H1 (cell line): ENCODE results near the gene S100PBP. TPM values are rescaled to one million over a fixed set of nuclear protein-coding genes. Genes with fewer than 3 reads are reported as not detected.

Source experiments
- CTCF ChIA-PET: fragments of 300-600 bp; sonication (Branson Sonifier 250); formaldehyde crosslinking; loops from one replicate; lab custom pipeline; 2021; ENCODE audit not compliant: partially characterized antibody; lab: Charles Lee
- POLR2A ChIA-PET: fragments of 300-600 bp; sonication (Branson Sonifier 250); formaldehyde crosslinking; loops from one replicate; lab custom pipeline; 2021; ENCODE audit warnings: inconsistent platforms; ENCODE audit not compliant: partially characterized antibody; lab: Charles Lee
- DNase-seq, 2 experiments: peaks; one replicate each; pipeline versions ENCODE4 v3.0.0 to v3.0.0-alpha.2; 2010 to 2022; ENCODE audit warnings: low spot score in 2 of 2, low read depth in 1 of 2, mixed read lengths in 1 of 2
- FAIRE-seq: peaks from 2 replicates; lab custom pipeline; 2011; peaks lifted over from hg19 to GRCh38; lab: Jason Lieb, UNC
- H2AFZ ChIP-seq: 2 replicates; pipeline ENCODE4 v1.8.1; 2012; ENCODE audit warnings: low read length, inconsistent platforms
- H2AK5ac ChIP-seq: 2 replicates; pipeline ENCODE4 v1.6.1; 2013; ENCODE audit warnings: low read depth, low read length
- H2BK120ac ChIP-seq: replicated peaks from 2 replicates; pipeline ENCODE3; 2013; ENCODE audit warnings: low read depth, low read length, inconsistent platforms
- H2BK12ac ChIP-seq: 2 replicates; pipeline ENCODE4 v1.6.1; 2013; ENCODE audit warnings: low read depth, low read length
- H2BK15ac ChIP-seq: 2 replicates; pipeline ENCODE4 v1.6.1; 2013; ENCODE audit warnings: low read length
- H2BK20ac ChIP-seq: 2 replicates; pipeline ENCODE4 v1.6.1; 2013; ENCODE audit warnings: low read length
- H2BK5ac ChIP-seq: 2 replicates; pipeline ENCODE4 v1.6.1; 2013; ENCODE audit warnings: low read depth, low read length
- H3K14ac ChIP-seq: 2 replicates; pipeline ENCODE4 v1.6.1; 2013; ENCODE audit warnings: inconsistent platforms; ENCODE audit not compliant: insufficient read length
- H3K18ac ChIP-seq: 2 replicates; pipeline ENCODE4 v1.6.1; 2013; ENCODE audit warnings: low read length; ENCODE audit errors: extremely low read depth
- H3K23ac ChIP-seq: 2 replicates; pipeline ENCODE4 v1.6.1; 2013; ENCODE audit warnings: inconsistent platforms; ENCODE audit not compliant: insufficient read length
- H3K23me2 ChIP-seq: 2 replicates; pipeline ENCODE4 v1.6.1; 2013; ENCODE audit warnings: low read depth, low read length
- H3K27ac ChIP-seq: 2 replicates; pipeline ENCODE4 v1.6.1; 2011; ENCODE audit warnings: low read depth, low read length, inconsistent platforms
- H3K27me3 ChIP-seq, 4 experiments: replicated peaks in 1 of 4; 1 replicate in 1 of 4; 2 replicates in 3 of 4; pipeline versions ENCODE4 v1.6.1 to v1.8.1; 2011 to 2013; ENCODE audit warnings: low read length in 3 of 4, mild to moderate bottlenecking in 3 of 4, inconsistent platforms in 2 of 4, mixed read lengths in 2 of 4, moderate library complexity in 1 of 4; ENCODE audit not compliant: control insufficient read depth in 3 of 4, insufficient read depth in 3 of 4; ENCODE audit errors: extremely low read depth in 1 of 4
- H3K36me3 ChIP-seq, 4 experiments: 2 replicates each; pipeline versions ENCODE4 v1.6.1 to v1.8.1; 2011 to 2013; ENCODE audit warnings: mild to moderate bottlenecking in 4 of 4, low read length in 3 of 4, moderate library complexity in 2 of 4, control low read depth in 1 of 4, inconsistent platforms in 1 of 4; ENCODE audit not compliant: insufficient read depth in 4 of 4, control insufficient read depth in 2 of 4
- H3K4ac ChIP-seq: replicated peaks from 2 replicates; pipeline ENCODE3; 2013; ENCODE audit warnings: low read length, low read depth, mixed read lengths, inconsistent platforms; ENCODE audit not compliant: insufficient read length
- H3K4me1 ChIP-seq, 4 experiments: replicated peaks in 1 of 4; 1 replicate in 1 of 4; 2 replicates in 3 of 4; pipeline versions ENCODE4 v1.6.1 to v1.8.1; 2011 to 2013; ENCODE audit warnings: low read length in 3 of 4, inconsistent platforms in 2 of 4, mixed read lengths in 1 of 4; ENCODE audit not compliant: insufficient read depth in 4 of 4, control insufficient read depth in 3 of 4
- H3K4me2 ChIP-seq, 2 experiments: 2 replicates each; pipeline versions ENCODE4 v1.6.1 to v1.8.1; 2011 to 2013; ENCODE audit warnings: low read depth in 2 of 2, low read length in 2 of 2, control low read depth in 1 of 2, inconsistent platforms in 1 of 2, mild to moderate bottlenecking in 1 of 2; ENCODE audit not compliant: insufficient read depth in 1 of 2
- H3K4me3 ChIP-seq, 4 experiments: fragments of 200-600, 300-600 bp in 1 of 4; sonication (generic), shearing (Covaris generic), sonication (Bioruptor Twin) in 1 of 4; 2 replicates each; pipeline versions ENCODE4 v1.5.1 to v1.8.1; 2011 to 2016; ENCODE audit warnings: low read length in 4 of 4, low read depth in 3 of 4, control low read depth in 2 of 4, inconsistent platforms in 2 of 4, mild to moderate bottlenecking in 2 of 4, mixed read lengths in 1 of 4, moderate library complexity in 1 of 4; ENCODE audit not compliant: insufficient read depth in 2 of 4; ENCODE audit errors: extremely low read depth in 1 of 4
- H3K56ac ChIP-seq: replicated peaks from 2 replicates; pipeline ENCODE3; 2013; ENCODE audit warnings: low read depth, mild to moderate bottlenecking, mixed read lengths, low read length, inconsistent platforms; ENCODE audit not compliant: insufficient read length
- H3K79me1 ChIP-seq: 2 replicates; pipeline ENCODE4 v1.6.1; 2013; ENCODE audit warnings: low read depth, low read length, control low read depth
- H3K79me2 ChIP-seq, 2 experiments: 2 replicates each; pipeline versions ENCODE4 v1.6.1 to v1.8.1; 2012 to 2013; ENCODE audit warnings: low read length in 2 of 2, mild to moderate bottlenecking in 2 of 2, inconsistent platforms in 1 of 2; ENCODE audit not compliant: insufficient read depth in 2 of 2, control insufficient read depth in 1 of 2
- H3K9ac ChIP-seq, 4 experiments: replicated peaks in 1 of 4; 1 replicate in 1 of 4; 2 replicates in 3 of 4; pipeline versions ENCODE4 v1.6.1 to v1.8.1; 2011 to 2013; ENCODE audit warnings: low read depth in 3 of 4, low read length in 3 of 4, control low read depth in 2 of 4, mild to moderate bottlenecking in 2 of 4, moderate library complexity in 2 of 4, inconsistent platforms in 1 of 4; ENCODE audit errors: extremely low read depth in 1 of 4
- H3K9me3 ChIP-seq, 2 experiments: 2 replicates each; pipeline versions ENCODE4 v1.6.1 to v1.8.1; 2012 to 2013; ENCODE audit warnings: mild to moderate bottlenecking in 2 of 2, moderate library complexity in 2 of 2, control low read depth in 1 of 2, inconsistent platforms in 1 of 2, low read depth in 1 of 2, low read length in 1 of 2, mixed read lengths in 1 of 2; ENCODE audit not compliant: insufficient read depth in 2 of 2
- H4K20me1 ChIP-seq, 2 experiments: replicated peaks in 1 of 2; 2 replicates each; pipeline versions ENCODE3 to v1.8.1; 2011 to 2013; ENCODE audit warnings: inconsistent platforms in 2 of 2, low read length in 2 of 2, mild to moderate bottlenecking in 1 of 2; ENCODE audit not compliant: insufficient read depth in 2 of 2, control insufficient read depth in 1 of 2
- H4K5ac ChIP-seq: 2 replicates; pipeline ENCODE4 v1.6.1; 2013; ENCODE audit warnings: low read length, low read depth, mixed read lengths, inconsistent platforms; ENCODE audit not compliant: insufficient read length
- H4K8ac ChIP-seq: 2 replicates; pipeline ENCODE4 v1.8.0; 2013; ENCODE audit warnings: mild to moderate bottlenecking, moderate library complexity, low read length, inconsistent platforms; ENCODE audit not compliant: insufficient read depth; ENCODE audit errors: extremely low read depth
- H4K91ac ChIP-seq: replicated peaks from 2 replicates; pipeline ENCODE3; 2013; ENCODE audit warnings: low read length, mixed read lengths, inconsistent platforms; ENCODE audit not compliant: insufficient read length
- CEBPB ChIP-seq: IDR thresholded peaks from 2 replicates; pipeline ENCODE4 v1.6.1; 2012; ENCODE audit warnings: low read depth, low read length
- TEAD4 ChIP-seq: IDR thresholded peaks from 2 replicates; pipeline ENCODE4 v1.6.1; 2012; ENCODE audit warnings: low read depth, low read length, inconsistent platforms, mixed read lengths
- whole genome bisulfite sequencing, 2 experiments: shearing (Covaris generic) in 1 of 2; methylation state at CpG; one replicate each; pipeline versions ENCODE4 v1.1.6 to v1.1.7; 2013 to 2015; ENCODE audit warnings: low lambda C conversion rate in 2 of 2, mixed read lengths in 2 of 2, inconsistent platforms in 1 of 2, low coverage in 1 of 2, missing lambda C conversion rate in 1 of 2; ENCODE audit not compliant: insufficient replicate concordance in 2 of 2, insufficient coverage in 1 of 2, insufficient read length in 1 of 2; ENCODE audit errors: extremely low coverage in 1 of 2, missing lambda C conversion rate in 1 of 2; 5-methylcytosine and 5-hydroxymethylcytosine counted together
- polyA plus RNA-seq, 7 experiments: library from polyadenylated mRNA; depleted of rRNA in 3 of 7; stranded (reverse) in 5 of 7; unstranded in 2 of 7; fragments of >200 nt in 5 of 7; fragments of 200-250 nt in 2 of 7; gene quantifications; 1 replicate in 5 of 7; 2 replicates in 1 of 7; 4 replicates in 1 of 7; pipeline versions ENCODE4 v1.2.1 to v1.2.3, GENCODE V29; 2011 to 2013; ENCODE audit warnings: missing spikeins in 2 of 7, mixed read lengths in 2 of 7
- total RNA-seq: library from RNA; stranded (reverse); fragmentation: NEBNext Ultra II Directional; extraction: Animal tissue kit (Norgen Biotek cat#: 25700); gene quantifications from 2 replicates; pipeline ENCODE4 v1.2.1, GENCODE V29; 2021

The S100PBP gene
- total and polyA plus RNA-seq, 2 of the 8 experiments (the other 6 are each of a cell fraction or from before 2014, with no cell fraction given): 43.8 to 68.3 TPM

- Histone ChIP-seq H3K36me3 (peaks cover 13 to 27% (median 19%) of the 10 kb centered on the region in 4 experiments), H3K27me3 (no peaks in the 10 kb centered on the region), H2BK120ac (no peak overlapping the region), H4K8ac (no peak overlapping the region), H3K23me2 (peaks cover 6% of the 10 kb centered on the region), H2BK5ac (no peak overlapping the region), H2AK5ac (no peak overlapping the region), H3K27ac (no peak overlapping the region), H3K9me3 (no peaks in the 10 kb centered on the region; a peak in 1 of 4 replicates), H3K4me3 (no peak overlapping the region; a peak in 1 of 8 replicates), H4K5ac (no peak overlapping the region), H3K4me2 (peak overlapping the region in 1 of 2 experiments; percentile 99; a peak in 2 of 4 replicates), H3K4me1 (peaks cover 4 to 14% (median 9%) of the 10 kb centered on the region in 4 experiments; a peak in 6 of 7 replicates), H3K18ac (no peak overlapping the region), H2BK20ac (no peak overlapping the region), H2AFZ (no peak overlapping the region), H2BK15ac (no peak overlapping the region), H3K14ac (no peak overlapping the region), H3K56ac (no peak overlapping the region), H4K20me1 (peaks cover 6 to 8% of the 10 kb centered on the region in 2 experiments), H3K79me2 (peaks cover 28 to 87% of the 10 kb centered on the region in 2 experiments), H2BK12ac (no peak overlapping the region), H3K4ac (no peak overlapping the region), H3K23ac (no peak overlapping the region), H3K79me1 (peaks cover 7% of the 10 kb centered on the region), H4K91ac (no peak overlapping the region), H3K9ac (no peak overlapping the region)
- DNase-seq (no peak), FAIRE-seq (no peak)
- CTCF ChIA-PET: interaction anchor here (1.4 kb wide), 2 partner anchors 59 to 105 kb away, joined by 3 to 4 read pairs; no protein-coding TSS in a partner anchor
- POLR2A ChIA-PET: interaction anchor here (0.5 to 3.8 kb wide), 12 partner anchors 8 to 273 kb away, joined by 3 to 26 read pairs (median 5); no protein-coding TSS in a partner anchor
- 94 to 100% methylated on average over 1 to 11 of the region's 11 CpGs for whole genome bisulfite sequencing, 2 experiments
- TF ChIP-seq TEAD4: no peak
- peak; percentile 53; the same call in 1 of the 2 replicates for TF ChIP-seq CEBPB
Observed at GRCh38 chr1:32813941-32814739, 3.3 kb upstream of the S100PBP start.
